ENCODE results near the gene FKBP1A. TPM values are rescaled to one million over a fixed set of nuclear protein-coding genes. Genes with fewer than 3 reads are reported as not detected.

FKBP1A gene
- total RNA-seq, 3 donors from 2014 or later, result 115 to 191 (median 128) TPM

GRCh38 chr20:1396702-1397101 is 3.8 kb upstream of the FKBP1A start:
- H3K27me3 ChIP-seq, result no peaks in the 10 kb centered on the region
- no peak for DNase-seq (ENCODE audit: low spot score in 2 of 2)
- intact Hi-C loops (cut with DNase I; ENCODE audit: low total_unique reads), result loop anchor here (1.0 kb wide), 1 partner anchor 18 kb away; no protein-coding TSS in a partner anchor

GRCh38 chr20:1396264-1396663 is 3.4 kb upstream of the FKBP1A start:
- H3K4me1 ChIP-seq, result peaks cover 0 to 3% of the 10 kb centered on the region in 2 donors
- H3K27ac ChIP-seq, result peak overlapping the region in 1 of 2 donors; percentile 2
- no peaks in the 10 kb centered on the region for H3K9me3 ChIP-seq
- no peaks in the 10 kb centered on the region for H3K36me3 ChIP-seq
- H3K4me3 ChIP-seq, result no peak overlapping the region
- H3K27me3 ChIP-seq, result no peaks in the 10 kb centered on the region
- TF ChIP-seq POLR2A (IDR thresholded peaks at IDR 0.05), result no peak
- no peak for TF ChIP-seq POLR2AphosphoS5 (IDR thresholded peaks at IDR 0.05)
- TF ChIP-seq, protein P1, sequence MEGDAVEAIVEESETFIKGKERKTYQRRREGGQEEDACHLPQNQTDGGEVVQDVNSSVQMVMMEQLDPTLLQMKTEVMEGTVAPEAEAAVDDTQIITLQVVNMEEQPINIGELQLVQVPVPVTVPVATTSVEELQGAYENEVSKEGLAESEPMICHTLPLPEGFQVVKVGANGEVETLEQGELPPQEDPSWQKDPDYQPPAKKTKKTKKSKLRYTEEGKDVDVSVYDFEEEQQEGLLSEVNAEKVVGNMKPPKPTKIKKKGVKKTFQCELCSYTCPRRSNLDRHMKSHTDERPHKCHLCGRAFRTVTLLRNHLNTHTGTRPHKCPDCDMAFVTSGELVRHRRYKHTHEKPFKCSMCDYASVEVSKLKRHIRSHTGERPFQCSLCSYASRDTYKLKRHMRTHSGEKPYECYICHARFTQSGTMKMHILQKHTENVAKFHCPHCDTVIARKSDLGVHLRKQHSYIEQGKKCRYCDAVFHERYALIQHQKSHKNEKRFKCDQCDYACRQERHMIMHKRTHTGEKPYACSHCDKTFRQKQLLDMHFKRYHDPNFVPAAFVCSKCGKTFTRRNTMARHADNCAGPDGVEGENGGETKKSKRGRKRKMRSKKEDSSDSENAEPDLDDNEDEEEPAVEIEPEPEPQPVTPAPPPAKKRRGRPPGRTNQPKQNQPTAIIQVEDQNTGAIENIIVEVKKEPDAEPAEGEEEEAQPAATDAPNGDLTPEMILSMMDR (IDR thresholded peaks at IDR 0.05), result no peak
- no peak for DNase-seq (ENCODE audit: low spot score in 2 of 2)
- intact Hi-C loops (cut with DNase I; ENCODE audit: low total_unique reads), result no loop called here

More at GRCh38 chr20:1396702-1397101, 3.8 kb upstream of the FKBP1A start:
- Histone ChIP-seq H3K36me3 (no peaks in the 10 kb centered on the region), H3K4me3 (no peak overlapping the region), H3K27ac (no peak overlapping the region), H3K4me1 (no peaks in the 10 kb centered on the region), H3K9me3 (no peaks in the 10 kb centered on the region)
- TF ChIP-seq POLR2A (IDR thresholded peaks at IDR 0.05), result no peak
- TF ChIP-seq POLR2AphosphoS5 (IDR thresholded peaks at IDR 0.05), result no peak

- Histone ChIP-seq H3K27ac (no peak overlapping the region), H3K4me1 (peaks cover 3 to 15% of the 10 kb centered on the region in 2 donors), H3K9me3 (no peaks in the 10 kb centered on the region), H3K36me3 (no peaks in the 10 kb centered on the region), H3K4me3 (no peak overlapping the region), H3K27me3 (no peaks in the 10 kb centered on the region)
- intact Hi-C loops (cut with DNase I; ENCODE audit: low total_unique reads), result loop anchor here (5.0 kb wide), 1 partner anchor 67 kb away; the partner anchor contains the start of gene SDCBP2
- no peak for DNase-seq (ENCODE audit: low spot score in 2 of 2)
- TF ChIP-seq POLR2AphosphoS5 (IDR thresholded peaks at IDR 0.05), result no peak
- TF ChIP-seq, protein P1 (IDR thresholded peaks at IDR 0.05), result no peak
- TF ChIP-seq POLR2A (IDR thresholded peaks at IDR 0.05), result no peak
Measured at GRCh38 chr20:1394686-1395085, 1.8 kb upstream of the FKBP1A start.

- Histone ChIP-seq H3K9me3 (no peaks in the 10 kb centered on the region), H3K4me3 (peak overlapping the region; percentile 69 to 98 (median 91)), H3K4me1 (peaks cover 3 to 25% of the 10 kb centered on the region in 2 donors), H3K27me3 (no peaks in the 10 kb centered on the region), H3K27ac (peak overlapping the region; percentile 79 to 91), H3K36me3 (no peaks in the 10 kb centered on the region)
- TF ChIP-seq POLR2A (IDR thresholded peaks at IDR 0.05), result no peak
- intact Hi-C loops (cut with DNase I; ENCODE audit: low total_unique reads), result loop anchor here (5.0 kb wide), 1 partner anchor 66 kb away; the partner anchor contains the start of gene SDCBP2
- no peak for DNase-seq (ENCODE audit: low spot score in 2 of 2)
Measured at GRCh38 chr20:1393507-1393882, 641 bp upstream of the FKBP1A start.

- intact Hi-C loops (cut with DNase I; ENCODE audit: low total_unique reads), result loop anchor here (5.0 kb wide), 1 partner anchor 65 kb away; the partner anchor contains the start of gene SDCBP2
- H3K27ac ChIP-seq, result peak overlapping the region; percentile 79 to 91
- no peak for DNase-seq (ENCODE audit: low spot score in 2 of 2)
- no peaks in the 10 kb centered on the region for H3K36me3 ChIP-seq
- H3K27me3 ChIP-seq, result no peaks in the 10 kb centered on the region
- peak overlapping the region; percentile 69 to 98 (median 91) for H3K4me3 ChIP-seq
- H3K9me3 ChIP-seq, result no peaks in the 10 kb centered on the region
- TF ChIP-seq, protein P1 (IDR thresholded peaks at IDR 0.05), result no peak
- TF ChIP-seq POLR2AphosphoS5 (IDR thresholded peaks at IDR 0.05) (no peak), POLR2A (IDR thresholded peaks at IDR 0.05) (no peak)
- peaks cover 3 to 25% of the 10 kb centered on the region in 2 donors for H3K4me1 ChIP-seq
Measured at GRCh38 chr20:1392443-1392692, 486 bp downstream of the FKBP1A start.

DNA sequence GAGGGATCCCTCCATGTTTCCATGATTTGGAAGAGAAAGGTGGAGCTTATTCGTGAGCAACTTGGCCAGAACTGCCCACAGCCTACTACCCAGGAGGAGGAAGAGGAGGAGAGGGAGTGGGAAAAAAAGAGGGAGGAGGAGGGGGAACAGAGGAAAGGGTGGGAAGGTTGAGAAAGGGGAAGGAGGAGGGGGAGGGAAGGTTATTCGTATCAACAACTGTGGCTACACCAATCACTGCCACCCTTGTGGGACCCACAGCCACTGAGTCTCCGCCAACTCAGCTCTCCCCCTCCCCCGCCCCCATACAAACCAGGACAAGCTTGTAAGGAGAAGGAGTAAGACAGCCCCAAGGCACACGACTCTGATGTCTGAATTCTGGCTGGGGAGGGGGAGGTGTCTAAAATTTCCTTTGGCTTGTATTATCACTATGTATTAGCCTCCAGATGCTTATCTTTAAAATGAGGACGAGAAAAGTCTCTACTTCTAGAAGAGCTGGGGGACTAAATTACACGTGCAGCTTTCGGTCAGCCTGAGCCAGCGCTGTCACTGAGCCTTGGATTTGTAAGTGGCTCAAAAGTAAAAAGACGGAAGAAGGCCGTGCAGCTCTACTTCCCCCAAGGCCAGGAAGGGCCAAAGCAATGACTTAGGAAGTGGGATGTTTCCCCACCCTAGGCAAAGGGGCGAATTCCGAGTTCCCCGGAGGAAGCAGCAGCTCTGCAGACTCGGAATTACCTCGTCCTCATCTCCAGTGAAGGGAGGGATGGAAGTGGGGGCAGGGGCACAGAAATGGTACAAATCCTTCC is 1.0 kb downstream of the FKBP1A start:
- Histone ChIP-seq H3K9me3 (no peaks in the 10 kb centered on the region), H3K4me1 (peaks cover 3 to 25% of the 10 kb centered on the region in 2 donors)
- TF ChIP-seq, protein P1 (IDR thresholded peaks at IDR 0.05), result no peak

More for the DNA sequence above, 1.0 kb downstream of the FKBP1A start:
- DNase-seq (ENCODE audit: low spot score in 2 of 2), result no peak
- Histone ChIP-seq H3K27ac (peak overlapping the region; percentile 79 to 91), H3K4me3 (peak overlapping the region; percentile 69 to 98 (median 91)), H3K36me3 (no peaks in the 10 kb centered on the region), H3K27me3 (no peaks in the 10 kb centered on the region)
- intact Hi-C loops (cut with DNase I; ENCODE audit: low total_unique reads), result loop anchor here (5.0 kb wide), 1 partner anchor 65 kb away; the partner anchor contains the start of gene SDCBP2
